ENCODE results near the gene IL10RB.

GRCh38 chr21:33238565-33239255, 27.5 kb upstream of the IL10RB start:
- TF ChIP-seq POLR2A (IDR thresholded peaks at IDR 0.05): no peak
- no peak for TF ChIP-seq CTCF (IDR thresholded peaks at IDR 0.05)
- TF ChIP-seq POLR2AphosphoS5 (IDR thresholded peaks at IDR 0.05): no peak
- TF ChIP-seq EP300 (IDR thresholded peaks at IDR 0.05): no peak

Measured in sigmoid colon (tissue), 4 donors.